Measurements from ENCODE around the gene MEGF11.

Gene MEGF11

GRCh38 chr15:66099950-66100671, 153.4 kb downstream of the MEGF11 start:
- Histone ChIP-seq H3K9ac (ENCODE audit: low read depth, low read length) (no peak overlapping the region), H3K4me1 (ENCODE audit: control insufficient read depth, insufficient read depth, low read length) (peaks cover 12% of the 10 kb centered on the region), H3K9me3 (ENCODE audit: control insufficient read depth, insufficient read depth, low read length) (no peaks in the 10 kb centered on the region), H3K4me3 (ENCODE audit: low read depth, low read length) (no peak overlapping the region), H3K36me3 (ENCODE audit: control insufficient read depth, insufficient read depth, low read length) (no peaks in the 10 kb centered on the region), H3K27me3 (ENCODE audit: control insufficient read depth, insufficient read depth, low read length) (no peaks in the 10 kb centered on the region)

- Histone ChIP-seq H3K27me3 (ENCODE audit: control insufficient read depth, insufficient read depth, low read length) (no peaks in the 10 kb centered on the region), H3K4me1 (ENCODE audit: control insufficient read depth, insufficient read depth, low read length) (peaks cover 12% of the 10 kb centered on the region), H3K9ac (ENCODE audit: low read depth, low read length) (no peak overlapping the region), H3K4me3 (ENCODE audit: low read depth, low read length) (no peak overlapping the region), H3K9me3 (ENCODE audit: control insufficient read depth, insufficient read depth, low read length) (no peaks in the 10 kb centered on the region), H3K36me3 (ENCODE audit: control insufficient read depth, insufficient read depth, low read length) (no peaks in the 10 kb centered on the region)
Measured at GRCh38 chr15:66098022-66098363, 155.6 kb downstream of the MEGF11 start.

GRCh38 chr15:66097151-66098021, 156.2 kb downstream of the MEGF11 start:
- no peaks in the 10 kb centered on the region for H3K36me3 ChIP-seq (ENCODE audit: control insufficient read depth, insufficient read depth, low read length)
- H3K4me1 ChIP-seq (ENCODE audit: control insufficient read depth, insufficient read depth, low read length) = peaks cover 12% of the 10 kb centered on the region
- H3K27me3 ChIP-seq (ENCODE audit: control insufficient read depth, insufficient read depth, low read length) = no peaks in the 10 kb centered on the region

GRCh38 chr15:66096688-66097058, 156.9 kb downstream of the MEGF11 start:
- no peaks in the 10 kb centered on the region for H3K36me3 ChIP-seq (ENCODE audit: control insufficient read depth, insufficient read depth, low read length)
- H3K4me3 ChIP-seq (ENCODE audit: low read depth, low read length) = no peak overlapping the region
- H3K9me3 ChIP-seq (ENCODE audit: control insufficient read depth, insufficient read depth, low read length) = no peaks in the 10 kb centered on the region
- H3K27me3 ChIP-seq (ENCODE audit: control insufficient read depth, insufficient read depth, low read length) = no peaks in the 10 kb centered on the region
- H3K4me1 ChIP-seq (ENCODE audit: control insufficient read depth, insufficient read depth, low read length) = peaks cover 9% of the 10 kb centered on the region
- H3K9ac ChIP-seq (ENCODE audit: low read depth, low read length) = no peak overlapping the region

More at GRCh38 chr15:66097151-66098021, 156.2 kb downstream of the MEGF11 start:
- Histone ChIP-seq H3K9me3 (ENCODE audit: control insufficient read depth, insufficient read depth, low read length) (no peaks in the 10 kb centered on the region), H3K4me3 (ENCODE audit: low read depth, low read length) (no peak overlapping the region), H3K9ac (ENCODE audit: low read depth, low read length) (no peak overlapping the region)

GRCh38 chr15:66095871-66096687, 157.5 kb downstream of the MEGF11 start:
- peaks cover 4% of the 10 kb centered on the region for H3K4me1 ChIP-seq (ENCODE audit: control insufficient read depth, insufficient read depth, low read length)
- no peaks in the 10 kb centered on the region for H3K36me3 ChIP-seq (ENCODE audit: control insufficient read depth, insufficient read depth, low read length)
- no peak overlapping the region for H3K4me3 ChIP-seq (ENCODE audit: low read depth, low read length)
- H3K9me3 ChIP-seq (ENCODE audit: control insufficient read depth, insufficient read depth, low read length) = no peaks in the 10 kb centered on the region
- H3K9ac ChIP-seq (ENCODE audit: low read depth, low read length) = no peak overlapping the region
- H3K27me3 ChIP-seq (ENCODE audit: control insufficient read depth, insufficient read depth, low read length) = no peaks in the 10 kb centered on the region

- H3K4me1 ChIP-seq (ENCODE audit: control insufficient read depth, insufficient read depth, low read length) = no peaks in the 10 kb centered on the region
- H3K36me3 ChIP-seq (ENCODE audit: control insufficient read depth, insufficient read depth, low read length) = no peaks in the 10 kb centered on the region
- H3K9me3 ChIP-seq (ENCODE audit: control insufficient read depth, insufficient read depth, low read length) = no peaks in the 10 kb centered on the region
- H3K27me3 ChIP-seq (ENCODE audit: control insufficient read depth, insufficient read depth, low read length) = no peaks in the 10 kb centered on the region
- no peak overlapping the region for H3K4me3 ChIP-seq (ENCODE audit: low read depth, low read length)
- H3K9ac ChIP-seq (ENCODE audit: low read depth, low read length) = no peak overlapping the region
Measured at GRCh38 chr15:66094331-66094730, 159.2 kb downstream of the MEGF11 start.

GRCh38 chr15:66092053-66093016, 161.2 kb downstream of the MEGF11 start:
- no peak overlapping the region for H3K4me3 ChIP-seq (ENCODE audit: low read depth, low read length)
- H3K9ac ChIP-seq (ENCODE audit: low read depth, low read length) = no peak overlapping the region
- no peaks in the 10 kb centered on the region for H3K4me1 ChIP-seq (ENCODE audit: control insufficient read depth, insufficient read depth, low read length)
- H3K27me3 ChIP-seq (ENCODE audit: control insufficient read depth, insufficient read depth, low read length) = no peaks in the 10 kb centered on the region
- no peaks in the 10 kb centered on the region for H3K36me3 ChIP-seq (ENCODE audit: control insufficient read depth, insufficient read depth, low read length)
- H3K9me3 ChIP-seq (ENCODE audit: control insufficient read depth, insufficient read depth, low read length) = no peaks in the 10 kb centered on the region

GRCh38 chr15:66089509-66089908, 164.0 kb downstream of the MEGF11 start:
- Histone ChIP-seq H3K9ac (ENCODE audit: low read depth, low read length) (no peak overlapping the region), H3K36me3 (ENCODE audit: control insufficient read depth, insufficient read depth, low read length) (no peaks in the 10 kb centered on the region), H3K4me3 (ENCODE audit: low read depth, low read length) (no peak overlapping the region), H3K4me1 (ENCODE audit: control insufficient read depth, insufficient read depth, low read length) (no peaks in the 10 kb centered on the region), H3K9me3 (ENCODE audit: control insufficient read depth, insufficient read depth, low read length) (no peaks in the 10 kb centered on the region), H3K27me3 (ENCODE audit: control insufficient read depth, insufficient read depth, low read length) (no peaks in the 10 kb centered on the region)

- no peak overlapping the region for H3K4me3 ChIP-seq (ENCODE audit: low read depth, low read length)
- no peaks in the 10 kb centered on the region for H3K4me1 ChIP-seq (ENCODE audit: control insufficient read depth, insufficient read depth, low read length)
- no peaks in the 10 kb centered on the region for H3K27me3 ChIP-seq (ENCODE audit: control insufficient read depth, insufficient read depth, low read length)
- H3K9ac ChIP-seq (ENCODE audit: low read depth, low read length) = no peak overlapping the region
- H3K36me3 ChIP-seq (ENCODE audit: control insufficient read depth, insufficient read depth, low read length) = no peaks in the 10 kb centered on the region
- no peaks in the 10 kb centered on the region for H3K9me3 ChIP-seq (ENCODE audit: control insufficient read depth, insufficient read depth, low read length)
Measured at GRCh38 chr15:66089049-66089448, 164.5 kb downstream of the MEGF11 start.

- no peaks in the 10 kb centered on the region for H3K36me3 ChIP-seq (ENCODE audit: control insufficient read depth, insufficient read depth, low read length)
- H3K9ac ChIP-seq (ENCODE audit: low read depth, low read length) = no peak overlapping the region
- no peak overlapping the region for H3K4me3 ChIP-seq (ENCODE audit: low read depth, low read length)
- no peaks in the 10 kb centered on the region for H3K9me3 ChIP-seq (ENCODE audit: control insufficient read depth, insufficient read depth, low read length)
- no peaks in the 10 kb centered on the region for H3K27me3 ChIP-seq (ENCODE audit: control insufficient read depth, insufficient read depth, low read length)
- no peaks in the 10 kb centered on the region for H3K4me1 ChIP-seq (ENCODE audit: control insufficient read depth, insufficient read depth, low read length)
Measured at GRCh38 chr15:66085128-66085527, 168.4 kb downstream of the MEGF11 start.

- Histone ChIP-seq H3K9ac (ENCODE audit: low read depth, low read length) (no peak overlapping the region), H3K36me3 (ENCODE audit: control insufficient read depth, insufficient read depth, low read length) (no peaks in the 10 kb centered on the region), H3K9me3 (ENCODE audit: control insufficient read depth, insufficient read depth, low read length) (no peaks in the 10 kb centered on the region), H3K27me3 (ENCODE audit: control insufficient read depth, insufficient read depth, low read length) (no peaks in the 10 kb centered on the region), H3K4me3 (ENCODE audit: low read depth, low read length) (no peak overlapping the region), H3K4me1 (ENCODE audit: control insufficient read depth, insufficient read depth, low read length) (no peaks in the 10 kb centered on the region)
Measured at GRCh38 chr15:66084704-66085103, 168.8 kb downstream of the MEGF11 start.
